ENCODE results near the gene RAB22A.
"Not testable (repeated sequence)": the region's sequence is repeated elsewhere in the genome, so short reads cannot be mapped to it uniquely, and the experiment has no call there.

Gene RAB22A

DNA sequence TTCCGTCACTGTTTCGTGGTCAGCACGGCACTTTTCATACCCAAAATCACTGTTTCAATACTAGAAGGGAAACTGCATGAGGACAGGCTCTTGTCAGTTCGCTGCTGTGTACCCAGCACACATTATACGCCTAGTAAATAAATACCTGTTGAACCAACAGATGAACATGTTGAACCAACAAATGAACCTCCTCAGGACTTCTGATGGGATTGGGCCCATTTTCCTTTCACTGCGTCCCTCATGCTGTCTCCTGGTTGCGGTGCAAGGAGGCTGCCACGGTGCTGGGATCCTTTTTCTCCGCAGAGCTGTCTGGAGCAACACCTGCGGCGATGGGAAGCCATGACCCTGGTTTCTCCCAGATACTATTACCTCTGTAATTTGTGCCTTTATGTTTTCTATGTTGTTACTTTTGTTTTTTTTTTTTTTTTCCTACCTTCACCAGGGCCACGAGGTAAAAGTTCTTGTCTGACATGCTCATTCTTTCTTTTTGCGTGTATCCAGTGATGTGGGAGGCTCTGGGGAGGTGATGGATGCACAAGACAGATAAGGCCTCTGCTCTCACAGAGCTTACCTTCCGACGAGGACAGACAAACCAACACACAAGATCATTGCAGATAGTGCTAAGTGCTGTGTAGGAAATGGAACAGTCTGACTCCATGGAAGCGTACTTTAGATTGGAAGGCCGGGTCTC is 80.6 kb downstream of the RAB22A start:
- DNase-seq: no peak

DNA sequence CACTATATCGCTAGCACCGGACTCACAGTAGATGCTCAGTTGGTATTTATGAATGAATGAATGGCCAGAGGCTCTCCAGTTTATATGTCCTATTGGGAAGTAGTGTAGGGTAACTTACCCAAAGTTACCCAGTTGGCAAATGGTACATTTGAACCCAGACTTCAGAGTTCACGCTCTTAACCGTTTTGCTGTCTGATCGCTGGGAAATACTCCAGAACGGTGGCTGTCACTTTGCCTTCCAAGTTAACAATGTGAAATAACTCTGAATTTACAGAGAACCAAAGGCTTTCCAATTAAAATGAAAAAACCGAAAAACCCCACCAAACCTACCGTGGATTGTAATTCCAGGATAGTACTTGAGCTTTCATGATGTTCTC is 81.1 kb downstream of the RAB22A start:
- DNase-seq: no peak

DNA sequence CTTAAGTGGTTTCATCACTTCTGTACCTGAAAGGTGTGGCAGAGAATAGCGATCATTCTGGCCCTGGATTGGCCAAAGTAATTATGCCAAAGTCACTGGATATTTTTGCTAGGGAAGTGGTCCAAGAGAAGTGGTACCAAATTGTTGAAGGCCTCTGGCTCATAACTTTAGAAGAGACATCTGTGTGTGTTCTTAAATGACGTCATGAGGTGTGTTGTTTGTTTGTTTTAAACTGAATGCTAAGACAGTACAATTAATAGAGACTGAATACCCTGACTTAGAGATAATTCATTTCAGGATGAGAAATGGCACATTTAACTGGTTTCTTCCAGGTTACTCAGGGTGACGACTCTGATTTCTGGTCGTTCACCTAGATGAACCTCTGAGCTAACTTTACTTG is 82.8 kb downstream of the RAB22A start:
- DNase-seq: no peak

DNA sequence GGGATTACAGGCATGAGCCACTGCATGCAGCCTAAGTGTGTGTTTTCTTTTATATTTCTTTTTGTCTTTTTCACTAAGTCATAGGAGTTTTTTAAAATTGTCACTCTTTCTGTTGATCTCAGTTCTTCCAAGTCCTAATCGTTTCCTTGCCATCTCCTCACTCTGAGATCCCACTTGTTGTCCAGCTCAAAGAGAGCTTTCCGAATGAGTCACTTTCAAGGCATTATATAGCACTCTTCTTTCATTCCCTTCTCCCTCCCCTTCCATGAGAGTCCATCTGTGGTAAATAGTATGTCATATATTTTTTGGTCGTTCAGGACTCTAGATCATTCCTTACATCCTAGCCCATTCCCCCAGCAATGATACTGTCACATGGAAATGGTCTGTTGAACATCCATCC is 83.8 kb downstream of the RAB22A start:
- no peak for DNase-seq

DNA sequence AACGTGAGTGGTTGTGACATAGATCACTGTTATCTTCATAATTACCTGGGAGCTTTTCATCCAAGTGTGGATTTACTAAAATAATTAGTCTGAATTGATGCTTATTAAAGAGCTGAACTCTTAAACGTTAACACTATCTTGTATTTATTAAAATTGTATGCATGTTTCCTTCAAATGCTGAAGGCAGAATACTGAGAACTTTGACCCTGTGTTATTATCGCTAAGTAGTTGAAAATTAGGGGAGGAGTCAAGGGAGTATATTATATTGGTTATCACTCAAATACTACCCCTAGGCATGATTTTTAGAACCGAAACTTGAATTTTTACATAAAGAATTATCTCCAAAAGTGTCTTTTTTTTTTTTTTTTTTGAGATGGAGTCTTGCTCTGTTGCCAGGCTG is 85.3 kb downstream of the RAB22A start:
- DNase-seq: no peak

DNA sequence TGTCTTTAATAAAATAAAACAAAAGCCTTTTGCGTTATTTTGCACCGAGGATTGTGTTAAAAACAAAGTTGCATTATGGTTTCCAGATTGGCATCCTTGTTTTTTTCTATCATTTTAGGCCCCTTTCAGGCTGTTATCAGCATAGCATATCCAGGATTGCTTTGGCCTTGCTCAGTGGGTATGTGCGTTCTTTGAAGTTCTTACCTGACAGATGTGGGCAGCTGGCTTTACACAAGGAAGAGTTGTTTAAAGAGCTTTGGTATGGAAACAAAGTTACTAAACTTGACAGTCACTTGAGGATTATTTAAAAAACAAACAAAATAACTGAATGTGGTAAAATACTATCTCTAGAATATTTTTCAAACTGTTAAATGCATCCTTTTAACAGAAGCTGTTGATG is 86.1 kb downstream of the RAB22A start:
- no peak for DNase-seq

DNA sequence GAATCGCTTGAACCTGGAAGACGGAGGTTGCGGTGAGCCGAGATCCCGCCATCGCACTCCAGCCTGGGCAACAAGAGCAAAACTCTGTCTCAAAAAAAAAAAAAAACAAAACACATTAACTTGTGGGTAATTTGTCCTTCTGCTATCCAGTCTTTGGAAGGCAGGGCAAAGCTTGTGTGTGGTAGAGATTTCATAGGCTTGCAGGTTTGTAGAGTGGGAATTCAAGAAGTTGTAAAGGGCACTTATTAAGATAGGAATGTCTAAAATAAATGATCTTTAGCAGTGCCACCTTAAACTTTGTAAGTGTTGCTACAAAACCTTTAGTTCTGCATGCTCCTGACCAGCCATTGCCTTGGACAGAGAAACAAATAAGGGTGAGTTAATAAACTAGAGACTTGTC is 87.9 kb downstream of the RAB22A start:
- no peak for DNase-seq

DNA sequence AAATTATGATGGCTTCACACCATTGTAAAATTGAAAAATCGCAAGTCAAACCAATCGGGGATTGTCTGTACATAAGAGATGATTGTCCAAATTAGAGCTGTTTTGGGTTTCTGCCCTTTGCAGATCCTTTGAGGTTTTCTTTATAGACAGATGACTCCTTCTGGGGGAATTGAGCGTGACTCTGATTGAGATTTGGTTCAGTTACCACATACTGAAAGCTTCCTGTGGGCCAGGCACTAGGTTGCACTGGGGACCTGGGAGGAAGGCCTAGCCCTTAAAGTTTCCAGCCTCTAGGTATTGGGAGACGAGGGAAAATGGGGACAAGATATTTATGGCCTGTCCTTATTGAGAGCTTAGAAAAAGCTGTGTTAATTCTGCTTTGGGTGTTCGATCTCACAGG is 88.7 kb downstream of the RAB22A start:
- DNase-seq: no peak

DNA sequence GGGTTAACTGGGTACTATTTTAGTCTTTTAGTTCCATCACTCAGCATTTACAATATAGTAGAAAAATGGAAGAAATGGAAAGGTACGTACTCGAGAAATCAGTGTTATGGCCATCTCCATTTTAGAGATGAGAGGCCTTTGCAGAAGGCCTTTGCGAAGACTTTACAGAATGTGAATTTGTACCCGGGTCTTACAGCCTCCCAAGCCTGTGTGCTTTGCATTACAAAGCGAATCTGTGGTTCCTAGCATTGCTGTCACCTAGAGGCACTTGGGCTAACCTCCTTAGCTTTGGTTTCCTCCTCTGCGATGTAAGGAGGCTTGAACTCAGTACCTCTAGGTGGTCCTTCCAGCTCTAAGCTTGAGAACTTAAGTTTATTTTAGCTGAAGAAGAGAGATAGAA is 90.4 kb downstream of the RAB22A start:
- DNase-seq: no peak

DNA sequence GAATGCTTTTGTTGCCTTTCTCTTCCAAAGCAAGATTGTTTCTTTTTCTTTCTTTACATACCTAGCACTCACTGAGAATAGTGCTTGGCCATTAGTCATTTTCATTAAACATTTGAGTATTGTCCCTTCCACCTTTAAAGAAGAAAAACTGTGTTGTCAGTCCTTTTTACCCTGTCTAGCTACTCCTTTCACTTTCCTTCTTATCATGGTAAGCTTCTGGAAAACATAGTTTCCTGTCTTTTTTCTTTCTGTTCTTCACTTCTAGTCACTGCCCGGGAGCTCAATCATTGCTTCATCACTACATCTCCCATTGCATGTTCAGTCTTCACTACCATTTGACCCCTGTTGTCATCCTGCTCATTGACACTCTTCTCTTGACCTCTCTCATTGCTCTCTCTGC is 91.6 kb downstream of the RAB22A start:
- no peak for DNase-seq

DNA sequence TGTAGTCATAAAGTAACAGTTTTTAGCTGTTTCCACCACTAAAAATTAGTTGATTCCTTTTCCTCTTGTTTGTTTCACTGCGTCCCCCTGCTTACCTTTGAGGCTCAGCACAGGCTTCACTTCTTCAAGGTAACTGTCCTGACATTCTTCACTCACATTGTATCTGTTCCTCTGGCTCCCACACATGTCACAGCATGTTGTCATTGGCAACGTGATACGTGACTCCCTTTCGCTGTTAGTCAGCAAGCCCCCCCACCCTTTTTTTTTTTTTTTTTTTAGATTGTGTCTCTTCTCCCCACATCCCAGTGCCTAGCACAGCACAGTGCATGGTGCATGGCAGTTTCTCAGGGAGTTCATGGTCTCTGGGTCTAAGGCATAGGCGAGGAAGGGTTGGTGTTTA is 92.8 kb downstream of the RAB22A start:
- DNase-seq: no peak

DNA sequence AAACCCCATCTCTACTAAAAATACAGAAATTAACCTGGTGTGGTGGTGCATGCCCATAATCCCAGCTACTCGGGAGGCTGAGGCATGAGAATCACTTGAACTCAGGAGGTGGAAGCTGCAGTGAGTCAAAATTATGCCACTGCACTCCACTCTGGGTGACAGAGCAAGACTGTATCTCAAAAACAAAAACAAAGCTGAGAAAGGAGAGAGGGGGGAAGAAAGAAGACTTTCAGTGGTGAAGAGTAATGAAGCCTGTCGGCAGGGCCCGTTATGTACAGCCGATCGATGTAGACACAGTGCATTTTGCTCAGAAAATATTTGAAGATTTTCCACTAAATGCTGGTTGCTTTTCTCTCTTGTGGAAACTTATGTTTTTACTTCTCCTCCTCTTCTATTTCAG is 93.3 kb downstream of the RAB22A start:
- no peak for DNase-seq

DNA sequence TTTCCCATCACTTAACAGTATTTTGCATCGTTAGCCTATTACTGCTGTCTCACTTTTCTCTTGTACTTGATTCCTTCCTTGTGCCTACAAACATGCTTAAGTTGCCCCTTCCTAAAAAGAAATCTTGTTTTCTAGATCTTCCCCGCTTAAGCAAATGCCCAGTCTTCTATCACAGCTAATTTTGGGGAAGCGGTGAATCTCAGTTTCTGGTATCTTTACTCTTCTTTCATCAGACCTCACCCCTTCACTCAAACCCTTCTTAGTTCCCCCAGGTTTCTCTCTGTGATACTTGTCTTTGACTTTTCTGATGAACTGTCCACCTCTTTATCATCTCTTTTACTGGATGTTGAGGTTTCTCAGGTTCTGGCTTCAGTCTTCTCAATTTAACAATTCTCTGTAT is 93.8 kb downstream of the RAB22A start:
- no peak for DNase-seq

DNA sequence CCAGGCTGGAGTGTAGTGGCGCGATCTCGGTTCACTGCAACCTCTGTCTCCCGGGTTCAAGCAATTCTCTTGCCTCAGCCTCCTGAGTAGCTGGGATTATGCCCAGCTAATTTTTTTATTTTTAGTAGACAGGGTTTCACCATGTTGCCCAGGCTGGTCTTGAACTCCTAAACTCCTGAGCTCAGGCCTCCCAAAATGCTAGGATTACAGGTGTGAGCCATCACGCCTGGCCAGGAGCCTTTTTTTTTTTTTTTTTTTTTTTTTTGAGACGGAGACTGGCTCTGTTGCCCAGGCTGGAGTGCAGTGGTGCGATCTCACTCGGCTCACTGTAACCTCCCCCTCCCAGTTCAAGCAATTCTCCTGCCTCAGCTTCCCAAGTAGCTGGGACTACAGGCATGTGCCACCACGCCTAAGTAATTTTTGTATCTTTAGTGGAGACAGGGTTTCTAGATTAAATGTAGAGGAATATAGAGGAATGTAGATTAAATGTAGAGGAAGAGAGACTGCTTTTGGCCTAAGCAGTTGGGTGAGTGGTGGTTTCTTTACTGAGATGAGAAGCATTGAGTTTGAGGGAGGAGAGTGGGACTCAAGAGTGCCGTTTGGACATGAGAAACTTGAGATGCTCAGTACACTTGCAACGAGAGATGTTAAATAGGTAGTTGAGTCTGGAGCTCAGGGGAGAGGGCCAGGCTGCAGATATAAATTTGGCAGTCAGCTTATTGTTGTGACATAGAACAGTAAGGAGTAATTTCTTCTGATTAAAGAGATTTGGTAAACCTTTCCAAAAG is 96.2 kb downstream of the RAB22A start:
- no peak for DNase-seq

DNA sequence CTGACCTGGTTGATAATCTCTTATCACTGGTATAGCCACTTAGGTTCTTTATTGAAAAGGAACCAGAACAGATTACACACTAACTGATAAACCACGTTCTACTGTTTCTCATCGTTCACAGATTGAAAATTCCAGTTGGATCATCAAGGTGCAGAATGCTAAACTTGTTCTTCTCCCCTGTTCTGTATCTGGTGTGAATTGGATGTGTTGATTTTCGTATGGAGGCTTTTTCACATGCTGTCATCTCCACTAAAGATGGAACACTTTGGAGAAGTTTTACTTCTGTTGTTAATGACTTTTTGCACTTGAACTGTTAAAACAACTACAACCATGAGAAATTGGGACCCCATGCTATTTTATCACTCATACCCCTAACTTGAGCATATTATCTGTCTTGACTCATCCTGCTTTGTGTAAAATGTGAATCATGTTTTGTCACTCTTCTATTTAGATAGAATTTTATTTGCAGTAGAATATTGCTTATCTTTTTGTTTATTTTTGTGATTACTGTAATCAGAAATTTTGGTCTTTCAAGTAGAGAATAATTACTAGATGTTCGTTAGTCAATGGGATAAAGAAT is 97.0 kb downstream of the RAB22A start:
- no peak for DNase-seq

DNA sequence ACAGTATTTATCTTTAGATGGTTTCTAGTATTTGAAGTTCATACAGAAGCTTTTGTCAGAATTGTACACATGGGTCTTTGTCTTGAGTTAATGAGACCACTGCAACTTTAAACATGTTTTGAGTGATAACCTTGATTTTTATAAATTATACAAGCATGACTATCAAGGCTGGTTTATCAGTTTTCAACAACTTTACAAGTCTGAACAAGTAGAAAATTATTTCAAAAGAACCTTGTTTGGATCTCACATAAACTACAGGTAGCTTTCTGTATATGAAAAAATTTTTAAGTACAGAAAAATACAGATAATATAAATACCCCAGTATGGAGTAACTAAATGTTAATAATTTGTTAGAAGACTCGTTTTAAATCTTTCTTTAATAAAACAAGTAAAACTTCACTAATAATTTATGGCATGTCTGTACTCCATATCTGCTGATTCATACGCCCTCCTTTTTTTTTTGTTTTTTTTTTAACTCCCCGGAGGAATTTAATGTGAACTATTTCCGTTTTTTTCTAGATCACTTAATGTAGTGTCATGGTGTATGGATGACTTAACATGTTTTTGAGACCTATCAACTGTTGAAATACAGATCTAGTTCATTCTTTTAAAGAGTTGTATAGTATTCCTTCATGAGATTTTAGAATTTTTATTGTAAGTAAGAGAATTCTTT is 97.8 kb downstream of the RAB22A start:
- DNase-seq: no peak

DNA sequence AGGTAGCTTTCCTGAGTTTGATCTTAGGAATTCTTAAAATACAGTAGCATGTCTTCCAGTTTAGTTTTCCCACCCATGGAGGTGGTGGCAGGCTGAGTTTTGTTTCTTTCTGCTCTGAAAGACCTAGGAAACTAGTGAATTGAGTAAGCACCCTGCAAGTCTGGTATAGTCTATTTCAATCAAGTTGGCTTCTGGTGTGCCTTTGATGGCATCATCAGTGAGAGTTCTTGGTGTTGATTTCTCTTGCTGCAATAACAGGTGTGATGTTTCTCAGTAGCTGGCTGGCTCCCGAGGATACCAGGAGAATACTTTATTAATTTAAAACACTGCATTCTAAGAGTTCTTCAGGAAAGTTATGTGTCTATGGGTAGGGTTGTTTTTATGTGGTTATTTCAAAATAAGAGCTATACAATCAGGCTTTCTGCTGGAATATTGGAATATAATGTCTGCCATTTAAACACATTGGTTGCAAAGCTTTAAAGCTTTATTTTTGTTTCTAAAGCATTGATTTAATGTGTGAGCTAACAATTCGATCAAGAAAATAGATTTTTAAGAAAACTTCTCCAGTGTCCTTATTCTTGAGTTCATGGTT is 98.5 kb downstream of the RAB22A start:
- DNase-seq: no peak

DNA sequence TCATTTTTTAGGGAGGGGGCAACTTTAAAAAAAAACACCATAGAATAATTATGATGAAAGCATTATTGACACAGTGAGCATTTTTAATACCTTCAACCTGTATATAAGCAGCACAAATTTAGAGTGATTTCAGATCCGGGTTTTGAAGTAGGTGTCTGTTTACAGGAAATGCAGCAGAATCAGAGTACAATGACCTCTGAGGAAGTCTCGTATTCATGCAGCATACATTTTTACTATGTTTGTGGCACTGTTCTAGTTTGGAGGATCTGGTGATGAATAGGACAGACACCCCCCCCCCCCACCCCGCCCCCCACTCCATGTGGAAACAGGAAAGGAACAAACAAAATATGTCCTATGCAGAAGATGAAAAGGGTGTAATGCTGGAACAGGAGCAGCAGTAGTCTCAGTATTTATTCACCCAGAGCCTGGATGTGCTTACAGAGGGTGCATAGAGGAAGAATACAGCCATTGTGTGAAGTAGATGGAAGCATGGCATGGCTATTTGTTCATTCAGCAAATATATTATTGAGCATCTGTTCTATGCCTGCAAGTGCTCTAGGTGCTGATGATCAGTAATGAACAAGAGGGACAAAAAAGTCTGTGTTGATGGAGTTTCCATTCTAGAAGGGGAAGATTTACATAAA is 99.2 kb downstream of the RAB22A start:
- no peak for DNase-seq

DNA sequence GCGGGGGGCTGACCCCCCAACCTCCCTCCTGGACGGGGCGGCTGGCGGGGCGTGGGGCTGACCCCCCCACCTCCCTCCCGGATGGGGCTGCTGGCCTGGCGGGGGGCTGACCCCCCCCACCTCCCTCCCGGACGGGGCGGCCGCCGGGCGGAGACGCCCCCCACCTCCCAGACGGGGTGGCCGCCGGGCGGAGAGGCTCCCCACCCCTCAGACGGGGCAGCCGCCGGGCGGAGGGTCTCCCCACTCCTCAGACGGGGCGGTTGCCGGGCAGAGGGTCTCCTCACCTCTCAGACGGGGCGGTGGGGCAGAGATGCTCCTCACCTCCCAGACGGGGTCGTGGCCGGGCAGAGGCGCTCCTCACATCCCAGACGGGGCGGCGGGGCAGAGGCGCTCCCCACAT is 104.7 kb downstream of the RAB22A start:
- DNase-seq: not testable (repeated sequence)

DNA sequence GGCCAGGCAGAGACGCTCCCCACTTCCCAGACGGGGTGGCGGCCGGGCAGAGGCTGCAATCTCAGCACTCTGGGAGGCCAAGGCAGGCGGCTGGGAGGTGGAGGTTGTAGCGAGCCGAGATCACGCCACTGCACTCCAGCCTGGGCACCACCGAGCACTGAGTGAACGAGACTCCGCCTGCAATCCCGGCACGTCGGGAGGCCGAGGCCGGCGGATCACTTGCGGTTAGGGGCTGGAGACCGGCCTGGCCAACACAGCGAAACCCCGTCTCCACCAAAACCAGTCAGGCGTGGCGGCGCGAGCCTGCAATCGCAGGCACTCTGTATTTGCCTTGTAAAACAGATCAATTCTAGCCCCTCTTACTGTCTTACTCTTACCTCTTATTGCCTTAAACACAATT is 105.3 kb downstream of the RAB22A start:
- not testable (repeated sequence) for DNase-seq

DNA sequence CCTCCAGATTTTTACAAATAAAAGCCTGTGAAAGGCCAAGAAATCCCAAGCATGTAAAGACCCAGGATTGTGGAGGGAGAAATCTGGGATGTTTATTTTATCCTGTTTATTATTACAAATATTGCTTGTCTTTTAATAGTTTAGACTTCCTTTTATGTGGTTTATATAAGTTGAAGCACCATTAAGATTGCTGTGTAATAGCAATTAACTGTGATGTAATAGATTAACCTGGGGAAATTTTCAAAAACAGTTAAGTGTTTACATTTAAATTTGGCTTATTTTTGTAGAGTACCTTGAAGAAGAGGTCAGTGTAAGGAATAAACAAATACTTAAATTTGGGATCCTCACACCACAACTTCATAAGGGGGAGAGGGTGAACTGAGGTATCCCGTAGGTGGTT is 106.5 kb downstream of the RAB22A start:
- DNase-seq: no peak

DNA sequence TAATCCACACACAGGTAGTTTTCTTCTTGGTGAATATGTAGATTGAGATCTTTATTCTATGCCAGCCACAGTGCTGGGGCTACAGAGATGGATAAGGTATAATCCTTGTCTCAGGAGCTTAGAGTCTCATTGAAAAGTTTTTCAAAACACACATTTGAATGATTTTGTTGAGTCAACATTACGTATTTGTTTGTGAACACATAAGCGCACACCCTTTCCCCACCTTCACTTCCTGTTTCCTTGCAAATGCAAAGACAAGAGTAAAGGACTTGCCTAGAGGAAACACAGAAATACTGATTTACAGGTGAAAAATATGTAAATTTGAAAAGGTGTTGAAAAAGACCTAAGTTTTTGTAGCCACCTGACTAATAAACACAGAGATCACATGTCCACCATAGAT is 107.3 kb downstream of the RAB22A start:
- no peak for DNase-seq
